GM19193 (cell line): ENCODE data around the gene MPG.

ENCODE experiments used
- POLR2A ChIP-seq: IDR thresholded peaks from 4 replicates; pipeline ENCODE4 v1.6.1; 2011; ENCODE audit not compliant: insufficient read depth, insufficient read length; ENCODE audit errors: extremely low read depth

Gene MPG

GRCh38 chr16:77807-78443 lies at the start of gene MPG:
MPG (plus strand) TSS chr16:78225; CDS start chr16:78310, 85 bp downstream.
- peak; percentile 84 for TF ChIP-seq POLR2A

- no peak for TF ChIP-seq POLR2A
These were observed 44.0 kb upstream of the MPG start for GRCh38 chr16:33877-34647.

GRCh38 chr16:34648-34987 lies 43.4 kb upstream of the MPG start:
- TF ChIP-seq POLR2A = no peak

- no peak for TF ChIP-seq POLR2A
These were observed 42.9 kb upstream of the MPG start for GRCh38 chr16:35011-35677.

- TF ChIP-seq POLR2A = no peak
These were observed 42.2 kb upstream of the MPG start for GRCh38 chr16:35678-36305.

- TF ChIP-seq POLR2A = no peak
These were observed 41.6 kb upstream of the MPG start for GRCh38 chr16:36336-36984.

GRCh38 chr16:37511-37910 lies 40.5 kb upstream of the MPG start:
- no peak for TF ChIP-seq POLR2A

GRCh38 chr16:38941-39892 lies 38.8 kb upstream of the MPG start:
- TF ChIP-seq POLR2A = peak; percentile 33

GRCh38 chr16:41439-42068 lies 36.5 kb upstream of the MPG start:
- TF ChIP-seq POLR2A = no peak

- TF ChIP-seq POLR2A = no peak
These were observed 36.0 kb upstream of the MPG start for GRCh38 chr16:42069-42457.

GRCh38 chr16:42691-43090 lies 35.3 kb upstream of the MPG start:
- TF ChIP-seq POLR2A = no peak

GRCh38 chr16:43294-43693 lies 34.7 kb upstream of the MPG start:
- TF ChIP-seq POLR2A = no peak

- no peak for TF ChIP-seq POLR2A
These were observed 33.4 kb upstream of the MPG start for GRCh38 chr16:44655-45054.
